Liver (tissue), 3 donors: ENCODE data around the gene NEUROG3.

Experiments used
- CTCF ChIP-seq: fragments of 150-350 bp; IDR thresholded peaks from 2 replicates; pipeline ENCODE4 v1.5.1; 2017; ENCODE audit warnings: improper control_type of control experiment, low read depth, low read length; ENCODE audit not compliant: missing input control
- MAX ChIP-seq: IDR thresholded peaks from 2 replicates; pipeline ENCODE4 v1.6.1; 2016; ENCODE audit warnings: antibody characterized with exemption
- RAD21 ChIP-seq, 2 donors: IDR thresholded peaks; 2 replicates each; pipeline ENCODE4 v1.6.1; 2016; ENCODE audit warnings: antibody characterized with exemption in 2 of 2, mild to moderate bottlenecking in 2 of 2
- REST ChIP-seq: IDR thresholded peaks from 2 replicates; pipeline ENCODE4 v1.6.1; 2016; ENCODE audit warnings: antibody characterized with exemption, mild to moderate bottlenecking
- SP1 ChIP-seq: IDR thresholded peaks from 2 replicates; pipeline ENCODE4 v1.6.1; 2018; ENCODE audit warnings: antibody characterized with exemption, mild to moderate bottlenecking
- TAF1 ChIP-seq: conservative IDR thresholded peaks from 2 replicates; pipeline ENCODE4 v1.6.1; 2016; ENCODE audit warnings: antibody characterized with exemption, mild to moderate bottlenecking
- YY1 ChIP-seq: IDR thresholded peaks from 2 replicates; pipeline ENCODE4 v1.6.1; 2016; ENCODE audit warnings: antibody characterized with exemption, mild to moderate bottlenecking
- TF ChIP-seq, protein P1 (sequence below): IDR thresholded peaks from 2 replicates; pipeline ENCODE4 v1.6.1; 2016; ENCODE audit warnings: antibody characterized with exemption
- donor health status: healthy.
- donor health status: healthy.

DNA sequence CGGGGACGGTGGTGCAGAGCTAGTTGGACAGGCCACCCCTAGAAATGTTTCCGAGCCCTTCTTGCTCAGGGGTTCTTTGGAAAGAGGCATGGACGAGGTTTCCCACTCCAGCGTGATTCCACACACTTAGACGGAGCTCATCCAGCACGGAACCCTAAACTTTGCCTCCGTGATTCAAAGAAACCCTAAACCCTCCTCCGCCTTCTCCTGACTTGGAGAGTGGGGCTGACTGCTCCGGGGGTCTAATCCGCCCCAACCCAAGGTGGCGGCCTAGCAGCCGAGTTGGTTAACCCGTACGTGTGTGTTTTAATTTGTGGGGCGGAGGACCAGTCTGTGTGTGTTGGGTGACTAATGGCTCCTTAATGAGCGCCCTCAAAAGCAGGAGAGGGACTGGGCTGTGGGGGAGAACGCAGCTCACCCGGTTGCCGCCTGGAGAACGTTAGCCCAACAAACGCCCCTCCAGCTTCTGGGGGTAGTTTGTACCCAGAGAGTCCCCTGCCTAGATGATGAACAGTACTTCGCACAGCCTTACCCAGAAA, 3.8 kb downstream of the NEUROG3 start:
- no peak for TF ChIP-seq REST
- no peak for TF ChIP-seq CTCF
- TF ChIP-seq, protein P1, sequence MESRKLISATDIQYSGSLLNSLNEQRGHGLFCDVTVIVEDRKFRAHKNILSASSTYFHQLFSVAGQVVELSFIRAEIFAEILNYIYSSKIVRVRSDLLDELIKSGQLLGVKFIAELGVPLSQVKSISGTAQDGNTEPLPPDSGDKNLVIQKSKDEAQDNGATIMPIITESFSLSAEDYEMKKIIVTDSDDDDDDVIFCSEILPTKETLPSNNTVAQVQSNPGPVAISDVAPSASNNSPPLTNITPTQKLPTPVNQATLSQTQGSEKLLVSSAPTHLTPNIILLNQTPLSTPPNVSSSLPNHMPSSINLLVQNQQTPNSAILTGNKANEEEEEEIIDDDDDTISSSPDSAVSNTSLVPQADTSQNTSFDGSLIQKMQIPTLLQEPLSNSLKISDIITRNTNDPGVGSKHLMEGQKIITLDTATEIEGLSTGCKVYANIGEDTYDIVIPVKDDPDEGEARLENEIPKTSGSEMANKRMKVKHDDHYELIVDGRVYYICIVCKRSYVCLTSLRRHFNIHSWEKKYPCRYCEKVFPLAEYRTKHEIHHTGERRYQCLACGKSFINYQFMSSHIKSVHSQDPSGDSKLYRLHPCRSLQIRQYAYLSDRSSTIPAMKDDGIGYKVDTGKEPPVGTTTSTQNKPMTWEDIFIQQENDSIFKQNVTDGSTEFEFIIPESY = no peak
- no peak for TF ChIP-seq YY1
- TF ChIP-seq RAD21 (IDR thresholded peaks at IDR 0.05) = no peak
- TF ChIP-seq MAX = no peak
- no peak for TF ChIP-seq SP1
- TF ChIP-seq TAF1 = no peak
